Lower leg skin (tissue), 3 donors: ENCODE data around the gene GKN2.

Experiments
- POLR2A ChIP-seq, 2 donors: fragments of 450-650 bp; IDR thresholded peaks; one replicate each; pipeline ENCODE4 v1.6.1; 2016 to 2017; ENCODE audit warnings: antibody characterized with exemption in 2 of 2, mild to moderate bottlenecking in 1 of 2, moderate library complexity in 1 of 2
- TF ChIP-seq, protein P1 (sequence below), 3 donors: fragments of 450-650 bp; IDR thresholded peaks; one replicate each; pipeline ENCODE4 v1.5.1; 2016; ENCODE audit warnings: antibody characterized with exemption in 3 of 3, mild to moderate bottlenecking in 3 of 3, moderate library complexity in 2 of 3

DNA sequence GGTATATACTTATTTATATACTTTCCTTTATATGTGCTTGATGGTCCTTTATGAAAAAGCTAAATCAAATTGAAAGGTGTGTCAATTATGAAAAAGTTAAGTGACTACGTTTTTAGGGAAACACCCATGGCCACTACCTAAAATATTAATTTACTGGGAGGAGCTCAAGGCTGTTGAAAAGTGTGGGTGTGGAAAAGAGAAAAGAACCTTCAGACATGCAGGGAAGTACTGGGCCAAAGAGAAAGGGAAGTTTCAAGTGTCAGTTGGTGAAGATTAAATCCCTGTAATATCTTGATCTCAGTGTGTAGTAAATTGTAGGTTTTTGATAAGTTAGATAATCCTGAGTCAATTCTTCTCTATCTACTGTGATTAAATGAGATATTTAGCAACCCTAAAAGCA is 15.5 kb upstream of the GKN2 start:
- no peak for TF ChIP-seq POLR2A (IDR thresholded peaks at IDR 0.05)
- TF ChIP-seq, protein P1, sequence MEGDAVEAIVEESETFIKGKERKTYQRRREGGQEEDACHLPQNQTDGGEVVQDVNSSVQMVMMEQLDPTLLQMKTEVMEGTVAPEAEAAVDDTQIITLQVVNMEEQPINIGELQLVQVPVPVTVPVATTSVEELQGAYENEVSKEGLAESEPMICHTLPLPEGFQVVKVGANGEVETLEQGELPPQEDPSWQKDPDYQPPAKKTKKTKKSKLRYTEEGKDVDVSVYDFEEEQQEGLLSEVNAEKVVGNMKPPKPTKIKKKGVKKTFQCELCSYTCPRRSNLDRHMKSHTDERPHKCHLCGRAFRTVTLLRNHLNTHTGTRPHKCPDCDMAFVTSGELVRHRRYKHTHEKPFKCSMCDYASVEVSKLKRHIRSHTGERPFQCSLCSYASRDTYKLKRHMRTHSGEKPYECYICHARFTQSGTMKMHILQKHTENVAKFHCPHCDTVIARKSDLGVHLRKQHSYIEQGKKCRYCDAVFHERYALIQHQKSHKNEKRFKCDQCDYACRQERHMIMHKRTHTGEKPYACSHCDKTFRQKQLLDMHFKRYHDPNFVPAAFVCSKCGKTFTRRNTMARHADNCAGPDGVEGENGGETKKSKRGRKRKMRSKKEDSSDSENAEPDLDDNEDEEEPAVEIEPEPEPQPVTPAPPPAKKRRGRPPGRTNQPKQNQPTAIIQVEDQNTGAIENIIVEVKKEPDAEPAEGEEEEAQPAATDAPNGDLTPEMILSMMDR (IDR thresholded peaks at IDR 0.05): no peak
